ENCODE data around the gene TUNAR. TPM values are rescaled to one million over a fixed set of nuclear protein-coding genes. Genes with fewer than 3 reads are reported as not detected.

Gene TUNAR
- total and polyA plus RNA-seq, 2 of the 4 experiments (the other 2 are of a cell fraction), result not detected

- Histone ChIP-seq H2AK9ac (replicated peaks; ENCODE audit: low read depth, low read length, poor library complexity) (no peak overlapping the region), H4K20me1 (ENCODE audit: insufficient read depth, low read length) (no peaks in the 10 kb centered on the region), H3K27ac (ENCODE audit: insufficient read depth, low read length) (no peak overlapping the region), H3K4ac (ENCODE audit: low read depth, low read length) (no peak overlapping the region), H3K4me1 (ENCODE audit: control insufficient read depth, insufficient read depth, low read length) (no peaks in the 10 kb centered on the region), H2BK20ac (ENCODE audit: low read depth, low read length) (no peak overlapping the region), H3K23ac (ENCODE audit: low read depth, low read length) (no peak overlapping the region), H3K36me3 (ENCODE audit: control insufficient read depth, insufficient read depth, low read length) (no peaks in the 10 kb centered on the region), H2AFZ (replicated peaks; ENCODE audit: low read length, poor library complexity) (no peak overlapping the region), H3K79me1 (ENCODE audit: low read depth in 1 of 2, low read length in 2 of 2) (no peaks in the 10 kb centered on the region), H3K9ac (ENCODE audit: low read depth, low read length) (no peak overlapping the region), H3K56ac (ENCODE audit: extremely low read depth, insufficient read depth, low read length) (no peak overlapping the region), H3K14ac (replicated peaks; ENCODE audit: low read depth, low read length) (no peak overlapping the region), H3K9me3 (ENCODE audit: control insufficient read depth, insufficient read depth, low read length) (no peaks in the 10 kb centered on the region), H2BK5ac (ENCODE audit: low read depth, low read length, poor library complexity, severe bottlenecking) (no peak overlapping the region), H3K27me3 (ENCODE audit: control insufficient read depth, insufficient read depth, low read length) (peaks cover 2% of the 10 kb centered on the region; the same call in 1 of the 2 replicates), H3K9me1 (ENCODE audit: insufficient read depth, low read length) (no peaks in the 10 kb centered on the region), H2BK15ac (ENCODE audit: low read depth, low read length) (no peak overlapping the region), H4K91ac (ENCODE audit: insufficient read depth, low read depth, low read length) (no peak overlapping the region), H2AK5ac (ENCODE audit: low read depth, low read length) (no peak overlapping the region), H3K18ac (ENCODE audit: low read depth, low read length) (no peak overlapping the region), H4K8ac (ENCODE audit: low read depth in 2 of 2, low read length in 2 of 2) (no peak overlapping the region), H3K4me2 (ENCODE audit: low read depth, low read length) (no peak overlapping the region), H4K5ac (ENCODE audit: low read depth, low read length) (no peak overlapping the region), H2BK120ac (ENCODE audit: low read depth, low read length) (no peak overlapping the region), H3K4me3 (ENCODE audit: insufficient read depth, low read depth, low read length) (no peak overlapping the region)
- BruUV-seq (replicated peaks), result no TSS peak
- ATAC-seq (ENCODE audit: low read depth), result no peak
- dilution Hi-C loops (cut with HindIII; ENCODE audit: low sequenced_read_pairs, unreplicated experiment) (no loop called here), in situ Hi-C loops (cut with MboI; ENCODE audit: low sequenced_read_pairs) (no loop called here), intact Hi-C loops (cut with micrococcal nuclease) (no loop called here)
- TF ChIP-seq CHD1 (IDR thresholded peaks at IDR 0.05; ENCODE audit: low read depth, low read length), result no peak
- no peak for TF ChIP-seq MAFK (IDR thresholded peaks at IDR 0.05; ENCODE audit: low read depth, low read length)
- no peak for TF ChIP-seq SMC3 (IDR thresholded peaks at IDR 0.05; ENCODE audit: low read depth, low read length)
- DNase-seq, result no peak
- ChIA-PET POLR2A (ENCODE audit: unreplicated experiment) (no interaction called here), CTCF (no interaction called here)
- 28% methylated on average over 4 of the region's 7 CpGs; no CpG with 5 or more reads in 1 of the 2 experiments for WGBS, 2 experiments (ENCODE audit: extremely low coverage in 2 of 2, insufficient read length in 1 of 2)
Observed at GRCh38 chr14:95915330-95915729, 38.7 kb downstream of the TUNAR start.
